GM18861 (cell line): Measurements from ENCODE around the gene MCIDAS.

Experiments used
- ATAC-seq: cut with Tn5 transposase; IDR thresholded peaks from one replicate; pipeline ENCODE4 v1.9.1; 2021; ENCODE audit not compliant: unreplicated experiment

MCIDAS gene

DNA sequence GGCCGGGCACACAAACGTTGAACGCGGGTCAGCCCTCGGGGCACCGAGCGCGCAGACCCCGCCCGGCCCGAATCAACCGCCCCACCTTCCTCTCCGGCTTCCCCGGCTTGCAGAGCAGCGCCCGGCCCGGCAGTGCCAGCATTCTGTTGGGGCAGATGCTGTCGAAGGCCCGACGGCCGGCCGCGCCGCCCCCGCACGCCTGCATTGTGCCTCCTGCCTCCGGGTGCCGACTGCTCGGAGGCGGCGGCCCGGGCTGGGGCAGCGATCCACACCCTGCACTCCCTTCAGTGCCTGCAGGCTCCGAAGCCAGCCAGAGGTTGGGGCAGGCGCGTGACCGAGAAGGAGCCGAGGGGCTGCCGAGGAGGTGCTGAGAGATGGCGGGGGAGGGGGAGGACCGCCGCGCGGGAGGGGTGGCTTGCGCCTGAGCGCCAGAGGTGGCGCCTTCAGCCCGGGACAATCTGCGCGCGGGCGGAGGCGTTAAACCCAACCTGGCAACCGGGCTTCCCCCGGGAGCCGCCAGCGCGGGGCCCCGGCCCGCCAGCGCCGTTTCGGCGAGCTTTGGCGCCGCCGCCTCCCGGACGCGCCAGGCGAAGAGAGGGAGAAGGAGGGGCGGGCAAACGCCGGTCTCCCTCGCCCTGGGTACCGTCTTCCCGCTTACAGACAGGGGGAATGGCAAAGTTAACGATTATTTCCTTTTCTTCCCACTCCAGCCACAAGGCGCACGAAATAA, at the start of gene MCIDAS:
MCIDAS (minus strand) TSS at position 382 of the 730 bp plus-strand sequence; CDS start at position 205, 177 bp downstream.
- ATAC-seq: no peak

GRCh38 chr5:55276771-55277170, 49.7 kb upstream of the MCIDAS start:
- no peak for ATAC-seq

GRCh38 chr5:55258339-55258738, 31.2 kb upstream of the MCIDAS start:
- no peak for ATAC-seq

DNA sequence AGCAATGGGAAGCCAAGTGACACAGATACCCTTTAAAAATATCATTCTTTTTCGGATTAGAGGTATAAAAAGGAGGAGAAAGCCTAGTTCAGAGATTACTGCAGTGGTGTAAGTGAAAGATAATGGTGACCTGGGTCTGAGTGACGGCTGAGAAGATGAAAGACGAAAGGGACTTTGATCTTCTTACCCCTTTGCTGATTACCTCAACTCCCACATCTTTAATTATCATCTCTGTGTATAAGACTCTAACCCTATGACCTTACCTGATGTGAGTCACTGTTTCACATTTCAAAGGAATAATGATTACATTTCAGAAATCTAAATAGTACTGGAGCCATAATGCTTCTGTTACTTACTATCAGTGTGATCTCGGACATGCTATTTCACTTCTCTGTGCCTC, 27.7 kb upstream of the MCIDAS start:
- ATAC-seq: no peak

DNA sequence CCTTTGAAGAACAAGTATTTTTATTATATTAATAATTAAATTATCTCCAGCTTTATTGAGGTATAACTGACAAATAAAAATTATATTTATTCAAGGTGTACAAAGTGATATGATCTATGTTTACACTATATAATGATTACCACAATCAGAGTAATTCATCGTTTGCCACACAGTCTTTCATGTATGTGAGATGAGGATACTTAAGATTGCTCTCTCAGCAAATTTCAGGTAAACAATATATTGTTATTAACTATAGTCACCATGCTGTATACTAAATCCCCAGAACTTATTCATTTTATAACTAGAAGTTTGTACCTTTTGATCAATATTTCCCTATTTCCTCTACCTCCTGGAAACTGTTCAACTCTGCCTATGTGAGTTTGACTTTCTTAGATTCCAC, 22.9 kb upstream of the MCIDAS start:
- ATAC-seq: no peak

DNA sequence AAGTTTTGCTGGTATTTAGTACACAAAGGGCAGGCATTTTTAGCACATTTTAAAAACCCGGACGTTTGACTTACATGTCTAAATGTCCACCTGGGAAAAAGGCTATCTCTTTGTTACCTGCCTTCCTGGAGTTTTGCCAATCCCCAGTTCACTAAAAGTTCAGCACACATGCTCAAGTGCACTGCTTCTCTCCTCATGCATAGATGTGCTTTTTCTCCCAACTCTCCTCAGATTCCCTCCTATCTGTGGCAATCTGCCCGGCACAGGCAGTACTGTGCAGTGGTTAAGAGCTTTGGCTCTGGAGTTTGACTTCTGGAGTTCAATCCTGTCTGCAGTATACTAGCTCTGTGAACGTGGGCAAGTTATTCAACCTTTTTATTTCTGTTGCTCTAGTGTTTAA, 14.6 kb upstream of the MCIDAS start:
- no peak for ATAC-seq

DNA sequence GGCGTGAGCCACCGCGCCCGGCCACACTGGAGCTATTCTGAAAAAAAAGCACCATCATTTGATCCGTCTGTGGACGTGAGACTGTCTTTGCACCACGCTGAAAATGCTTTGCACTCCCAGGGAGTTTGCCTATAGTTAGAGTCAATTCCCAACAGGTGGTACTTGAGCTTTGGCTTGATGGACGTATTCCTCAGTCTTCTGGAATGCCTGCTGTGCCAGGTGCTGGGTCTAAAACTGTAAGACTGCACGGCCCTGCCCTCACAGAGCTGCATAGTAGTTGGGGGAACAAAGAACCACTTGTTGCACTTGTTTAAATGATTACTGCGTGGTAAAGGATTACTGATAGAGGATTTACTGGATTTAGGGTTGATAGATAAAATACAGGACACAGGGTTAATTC, 9.7 kb upstream of the MCIDAS start:
- no peak for ATAC-seq

DNA sequence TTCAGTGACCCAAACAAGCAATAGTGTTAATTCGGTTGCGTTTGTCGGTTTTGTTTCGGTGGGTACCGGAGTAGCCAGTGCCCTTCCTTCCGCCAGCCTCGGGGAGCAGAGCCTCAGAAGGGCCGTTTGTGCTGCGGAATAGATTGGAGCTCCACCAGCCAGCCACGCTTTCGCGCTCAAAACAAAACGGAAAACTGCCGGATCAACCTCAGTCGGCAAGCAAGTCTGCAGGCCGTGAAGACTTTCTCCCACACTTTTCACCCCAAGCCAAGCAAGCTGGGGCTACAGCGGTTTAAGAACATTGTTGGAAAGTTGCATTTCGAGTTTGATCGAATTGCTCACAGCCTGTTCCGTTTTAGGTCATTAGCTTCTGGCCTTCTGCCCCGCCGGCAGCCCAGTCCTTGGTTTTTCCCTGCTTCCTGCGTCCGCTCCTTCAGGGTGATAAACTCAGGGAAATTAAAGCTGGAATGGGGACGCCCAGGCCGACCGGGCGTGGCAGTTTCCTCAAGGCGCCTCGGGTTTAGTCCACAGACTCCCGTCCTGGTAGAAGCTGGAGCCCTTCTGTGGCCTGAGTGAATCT, 7.1 kb upstream of the MCIDAS start:
- no peak for ATAC-seq

- no peak for ATAC-seq
Observed at GRCh38 chr5:55232985-55233928, 6.1 kb upstream of the MCIDAS start, which contains the start of gene CCNO. Gene CCNO (minus strand): TSS chr5:55233608. CDS start chr5:55233523, 85 bp downstream.

DNA sequence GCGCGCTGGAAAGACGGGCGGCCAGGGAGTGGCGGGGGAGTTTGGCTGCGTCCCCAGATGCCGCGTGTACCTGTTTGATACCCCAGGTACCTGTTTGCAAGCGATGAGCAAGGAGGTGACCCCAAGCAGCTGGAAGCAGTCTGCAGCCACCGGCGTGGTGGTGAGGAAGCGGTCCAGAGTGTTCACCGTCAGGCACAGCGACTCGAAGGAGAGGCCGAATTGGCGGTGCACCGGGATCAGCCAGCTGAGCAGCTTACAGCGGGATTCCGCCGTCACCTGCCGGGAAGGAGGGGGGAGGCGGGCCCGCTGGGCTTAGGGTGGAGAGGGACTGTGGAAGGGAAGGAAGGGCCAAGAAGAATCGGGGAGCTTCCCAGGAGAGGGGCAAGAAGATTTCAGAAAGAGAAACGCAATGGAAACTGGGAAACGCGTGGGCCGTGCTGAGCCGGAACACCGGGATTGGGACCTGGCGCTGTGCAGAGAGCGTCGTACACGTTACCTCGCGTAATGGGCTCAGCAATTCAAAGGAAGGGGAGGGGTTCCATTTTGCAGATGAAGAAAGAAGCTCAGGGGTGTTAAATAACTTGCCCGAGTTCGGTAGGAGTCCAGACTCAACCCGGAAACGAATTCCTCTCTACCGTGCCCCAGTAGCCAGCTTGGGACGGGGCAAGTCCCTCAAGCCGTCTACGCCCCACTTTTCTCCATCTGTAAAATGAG, 5.3 kb upstream of the MCIDAS start:
- ATAC-seq: no peak

- ATAC-seq: no peak
Observed at GRCh38 chr5:55231919-55232270, 4.8 kb upstream of the MCIDAS start.

DNA sequence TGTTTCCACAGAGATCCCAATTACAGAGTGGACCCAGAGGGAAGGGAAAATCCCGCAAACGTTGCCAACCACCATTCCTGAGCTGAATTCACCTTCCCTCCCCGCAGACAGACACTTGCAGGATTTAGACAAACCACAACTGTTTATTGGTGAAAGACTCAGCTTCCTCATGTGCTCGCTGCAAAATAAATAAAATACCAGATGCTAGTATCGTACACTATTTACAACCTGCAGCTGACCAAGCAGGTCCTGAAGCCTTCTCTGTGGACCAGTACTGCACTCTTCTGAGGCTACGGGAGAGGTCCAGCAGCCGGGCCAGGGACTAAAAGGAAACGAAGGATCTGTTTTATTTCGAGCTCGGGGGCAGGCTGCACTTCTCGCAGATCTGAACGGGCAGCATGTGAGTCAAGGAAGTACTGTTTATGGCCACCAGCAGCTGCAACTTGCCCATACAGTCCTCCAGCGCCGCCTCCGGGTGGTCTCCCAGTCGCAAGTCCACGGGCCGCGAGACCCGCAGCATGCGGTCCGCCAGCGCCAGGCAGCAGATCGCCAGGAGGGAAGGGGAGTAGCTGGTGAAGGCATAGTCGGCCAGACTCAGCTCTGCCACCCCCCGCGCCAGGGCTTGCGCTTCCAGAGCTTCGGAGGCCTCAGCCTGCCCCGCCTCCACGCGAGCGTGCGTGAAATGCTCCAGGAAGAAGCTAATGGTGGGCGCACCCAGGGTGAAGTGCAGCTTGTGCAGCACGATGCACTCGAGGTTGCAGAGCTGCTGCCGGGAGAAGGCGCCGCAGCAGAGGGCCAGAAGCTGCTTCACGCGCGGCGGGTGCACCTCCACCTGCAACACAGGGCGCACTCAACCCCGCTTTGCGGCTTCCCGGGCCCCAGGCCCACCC, 4.2 kb upstream of the MCIDAS start:
- no peak for ATAC-seq

GRCh38 chr5:55230086-55230629, 3.0 kb upstream of the MCIDAS start:
- ATAC-seq: no peak

DNA sequence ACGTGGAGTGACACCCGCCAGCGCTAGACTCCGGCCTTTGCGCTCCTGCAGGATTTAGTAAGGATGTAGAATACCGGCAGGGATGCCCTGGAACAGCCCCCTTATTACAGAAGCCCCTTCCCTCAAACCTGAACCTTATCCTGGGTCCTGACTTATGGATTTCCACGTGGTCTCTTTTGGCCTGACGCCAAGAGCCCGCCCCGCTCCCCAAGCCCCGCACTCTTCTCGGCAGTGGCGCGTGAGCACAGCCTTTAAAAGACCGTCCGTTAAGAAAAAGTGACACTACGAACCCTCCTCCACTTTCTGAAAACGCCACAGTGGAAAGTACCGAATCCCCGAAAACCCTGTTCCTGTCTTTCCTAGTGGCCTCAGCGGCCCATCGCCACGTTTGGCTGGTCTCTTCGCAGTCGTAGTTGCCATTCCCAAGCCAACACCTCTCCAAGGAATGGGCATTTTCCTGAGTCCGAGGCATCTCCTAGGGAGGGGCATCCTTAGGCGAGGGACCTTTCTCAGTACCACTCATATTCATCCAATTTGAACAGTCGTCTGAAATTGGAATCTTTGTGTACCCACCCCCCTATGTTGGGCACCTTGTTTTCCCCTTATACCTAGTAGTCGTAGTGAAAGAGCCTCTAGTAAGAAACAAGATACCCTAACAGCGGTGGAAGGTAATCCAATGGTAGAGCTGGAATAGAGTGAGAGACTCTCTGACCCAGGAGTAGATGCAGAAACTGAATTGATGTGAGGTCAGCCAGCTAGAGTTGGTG, 732 bp upstream of the MCIDAS start:
- no peak for ATAC-seq

DNA sequence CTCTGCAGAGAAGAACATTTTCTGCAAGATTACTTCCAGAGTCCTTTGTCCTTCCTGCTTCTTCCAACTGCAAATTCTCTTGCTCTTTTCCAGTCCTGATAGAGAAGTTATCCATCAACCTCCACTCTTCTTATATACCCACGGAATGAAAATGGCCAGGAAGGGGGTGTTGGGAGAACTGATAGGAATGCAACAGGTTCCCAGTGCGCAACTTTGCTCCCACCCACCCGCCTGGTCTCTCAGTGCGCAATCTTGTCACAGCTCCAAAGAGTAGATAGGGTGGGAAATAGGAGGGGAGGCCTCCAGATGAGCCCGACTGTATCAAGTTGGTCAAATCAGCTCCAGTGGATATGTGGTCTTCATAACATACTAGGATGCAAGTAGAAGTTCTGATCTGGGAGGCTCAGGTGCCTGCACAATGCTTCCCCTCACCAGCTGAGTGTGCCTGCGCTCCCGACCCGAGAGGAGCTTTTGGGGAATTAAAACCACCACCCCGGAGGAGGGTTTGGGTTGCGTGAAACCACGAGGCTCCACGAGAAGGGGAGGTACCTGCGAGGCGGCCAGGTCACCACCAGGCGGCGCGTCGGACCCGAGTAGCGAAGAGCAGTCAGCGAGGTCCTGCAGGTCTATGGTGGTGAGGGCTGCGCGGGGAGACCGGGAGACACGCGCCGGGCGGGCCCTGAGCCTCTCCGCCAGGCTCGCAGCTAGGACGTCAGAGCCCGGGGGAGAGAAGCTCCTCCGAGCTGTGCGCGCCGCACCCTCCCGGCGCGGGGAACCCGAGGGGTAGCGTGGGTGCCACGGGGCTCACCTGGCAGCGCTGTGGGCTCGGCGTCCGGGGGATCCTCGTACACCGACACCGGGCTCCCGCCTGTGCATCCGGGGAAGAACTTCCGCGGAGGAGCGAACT, 835 bp downstream of the MCIDAS start:
- ATAC-seq: peak; percentile 42

DNA sequence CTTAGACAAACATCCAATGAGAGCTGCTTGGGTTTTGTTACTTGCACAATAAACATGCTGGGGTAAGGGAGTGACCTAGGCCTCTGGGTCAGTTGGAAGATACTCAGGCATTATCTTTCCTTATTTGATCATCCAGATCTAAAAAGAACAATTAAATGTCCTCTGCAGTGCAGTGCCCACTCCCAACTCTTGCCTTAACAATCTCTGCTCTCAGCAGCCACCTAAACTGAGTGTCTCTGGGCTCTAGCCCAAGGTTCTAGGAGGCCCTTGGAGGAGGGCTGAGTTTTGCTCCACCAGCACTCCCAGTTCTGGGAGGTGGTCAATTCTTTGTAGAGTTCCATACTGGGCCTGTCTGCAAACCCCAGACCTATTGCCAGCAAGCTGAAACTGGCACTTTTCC, 1.8 kb downstream of the MCIDAS start:
- ATAC-seq: no peak

DNA sequence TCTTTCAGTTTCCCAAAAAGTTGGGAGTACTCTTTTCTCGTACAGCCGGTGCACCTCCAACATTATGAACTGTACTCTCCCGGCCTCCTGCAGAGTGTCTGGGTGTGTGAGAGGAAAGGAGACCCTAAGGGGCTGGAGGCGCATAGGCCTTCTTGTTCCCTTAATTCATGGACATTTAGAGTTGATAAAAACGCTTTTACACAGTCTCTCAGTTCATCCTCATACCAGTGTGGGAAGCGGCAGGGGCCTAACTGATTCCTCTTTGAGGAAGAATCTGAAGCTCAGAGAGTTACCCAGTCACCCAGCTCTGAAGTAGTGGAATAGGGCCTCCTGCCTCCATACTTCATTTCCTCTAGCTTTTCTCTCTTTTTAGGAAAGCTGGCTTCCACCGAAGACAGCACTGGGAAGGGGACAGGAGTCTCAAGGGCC, 3.3 kb downstream of the MCIDAS start:
- ATAC-seq: no peak
